Gastrocnemius medialis (tissue), 4 donors: Measurements from ENCODE around the gene CSPG5.

Experiments used
- CTCF ChIP-seq, 5 experiments: fragments of 450-650 bp in 3 of 5; fragments of 200-600 bp in 2 of 5; sonication (generic) in 2 of 5; IDR thresholded peaks in 4 of 5; conservative IDR thresholded peaks in 1 of 5; 1 replicate in 4 of 5; 2 replicates in 1 of 5; pipeline ENCODE4 v1.5.1; 2016 to 2019; ENCODE audit warnings: antibody characterized with exemption in 5 of 5, mild to moderate bottlenecking in 3 of 5, moderate library complexity in 3 of 5
- POLR2A ChIP-seq, 2 donors: fragments of 450-650 bp; IDR thresholded peaks; one replicate each; pipeline ENCODE4 v1.6.1; 2017; ENCODE audit warnings: antibody characterized with exemption in 2 of 2, mild to moderate bottlenecking in 2 of 2, moderate library complexity in 2 of 2

DNA sequence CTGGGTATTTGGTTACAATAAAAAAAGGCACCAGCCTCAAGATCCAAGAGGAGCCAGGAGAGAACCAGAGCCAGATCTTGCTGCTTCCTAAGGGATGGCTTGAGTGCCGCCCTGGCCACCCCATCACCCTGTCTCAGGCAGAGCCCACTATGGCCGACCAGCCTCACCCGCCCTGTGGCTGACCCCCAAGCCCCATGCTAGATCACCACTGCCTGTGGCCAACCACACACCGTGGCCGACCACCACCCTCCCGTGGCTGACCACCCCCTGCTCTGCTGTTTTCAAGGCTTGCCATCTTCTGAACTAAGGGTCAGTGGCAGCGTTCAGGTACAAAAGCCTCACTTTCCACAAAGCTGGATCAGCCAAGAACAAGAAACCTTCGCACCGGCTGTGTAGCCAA lies 12.0 kb downstream of the CSPG5 start:
- no peak for TF ChIP-seq POLR2A (IDR thresholded peaks at IDR 0.05)
- no peak for TF ChIP-seq CTCF (IDR thresholded peaks at IDR 0.05 in 4 of 5, conservative IDR thresholded peaks at IDR 0.05 in 1 of 5)
